Suprapubic skin (tissue), 4 donors: ENCODE data around the gene ADAP2. TPM values are rescaled to one million over a fixed set of nuclear protein-coding genes. Genes with fewer than 3 reads are reported as not detected.

Experiments used
- DNase-seq, 2 donors: peaks; one replicate each; pipeline ENCODE4 v3.0.0-alpha.2; 2019; ENCODE audit warnings: low spot score in 2 of 2
- H3K27ac ChIP-seq: fragments of 200-600 bp; sonication (generic); one replicate; pipeline ENCODE4 v1.5.1; 2019
- H3K27me3 ChIP-seq: fragments of 200-600 bp; sonication (generic); one replicate; pipeline ENCODE4 v1.5.1; 2019
- H3K36me3 ChIP-seq: fragments of 200-600 bp; sonication (generic); one replicate; pipeline ENCODE4 v1.5.1; 2019
- H3K4me1 ChIP-seq: fragments of 200-600 bp; sonication (generic); one replicate; pipeline ENCODE4 v1.5.1; 2019
- H3K4me3 ChIP-seq: fragments of 200-600 bp; sonication (generic); one replicate; pipeline ENCODE4 v1.5.1; 2019; ENCODE audit warnings: mild to moderate bottlenecking
- H3K9me3 ChIP-seq: fragments of 200-600 bp; sonication (generic); one replicate; pipeline ENCODE4 v1.5.1; 2019
- EP300 ChIP-seq: sonication (generic); formaldehyde crosslinking; IDR thresholded peaks from one replicate; pipeline ENCODE4 v1.6.1; 2017; ENCODE audit warnings: antibody characterized with exemption
- POLR2A ChIP-seq, 2 donors: fragments of 450-650 bp; IDR thresholded peaks; one replicate each; pipeline ENCODE4 v1.6.1; 2017; ENCODE audit warnings: antibody characterized with exemption in 2 of 2, mild to moderate bottlenecking in 2 of 2, moderate library complexity in 2 of 2
- POLR2AphosphoS5 ChIP-seq, 3 donors: sonication (generic); formaldehyde crosslinking; IDR thresholded peaks; one replicate each; pipeline ENCODE4 v1.6.1; 2017; ENCODE audit warnings: antibody characterized with exemption in 3 of 3
- WGBS: methylation state at CpG from one replicate; pipeline ENCODE4 v1.1.5; 2018; 5-methylcytosine and 5-hydroxymethylcytosine counted together
- total RNA-seq, 4 donors: library from RNA; depleted of rRNA; stranded (reverse); fragments of >200 nt; gene quantifications; one replicate each; pipeline ENCODE4 v1.1.0, GENCODE V29; 2016
- TF ChIP-seq, protein P1 (sequence below), 2 donors: fragments of 200-600 bp in 1 of 2; fragments of 450-650 bp in 1 of 2; sonication (generic) in 1 of 2; IDR thresholded peaks; one replicate each; pipeline ENCODE4 v1.5.1; 2016 to 2019; ENCODE audit warnings: antibody characterized with exemption in 2 of 2, mild to moderate bottlenecking in 1 of 2, moderate library complexity in 1 of 2

The ADAP2 gene
- total RNA-seq, 4 donors from 2014 or later = 9.1 to 22.5 (median 17.7) TPM

DNA sequence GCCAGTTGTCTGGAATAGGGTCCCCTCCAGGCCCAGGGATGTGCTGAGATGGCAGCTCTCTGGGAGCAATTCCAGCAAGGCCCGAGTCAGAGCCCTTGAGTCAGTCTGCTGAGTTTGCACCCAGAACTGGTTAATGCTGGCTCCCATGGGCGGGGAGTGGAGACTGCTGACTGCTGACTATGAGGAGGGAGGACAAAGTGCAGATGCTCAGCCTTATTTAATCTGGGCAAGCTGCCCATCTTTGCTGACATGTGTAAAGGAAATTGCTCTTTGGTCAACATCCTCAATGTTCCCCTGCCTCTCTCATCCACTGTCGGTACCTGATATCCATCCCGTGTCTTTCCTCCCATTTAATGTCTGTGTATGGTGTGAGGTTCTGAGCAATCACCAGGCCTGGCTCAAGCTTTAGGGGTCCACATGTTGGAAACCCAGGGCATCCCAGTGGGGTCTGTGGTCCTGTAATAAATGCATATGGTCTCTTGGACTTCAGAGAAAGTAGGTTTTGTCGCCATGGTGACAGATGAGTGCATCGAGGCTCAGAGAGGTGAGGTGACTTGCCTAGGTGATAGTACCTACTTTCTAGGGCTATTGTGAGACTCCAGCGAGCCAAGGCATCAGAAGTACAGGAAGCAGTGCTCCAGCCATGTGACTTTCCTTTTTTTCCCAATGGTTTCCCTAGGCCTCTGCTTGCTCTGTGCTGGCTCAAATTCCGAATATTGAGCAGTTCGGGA is 29.1 kb downstream of the ADAP2 start:
- Histone ChIP-seq H3K36me3 (no peaks in the 10 kb centered on the region), H3K9me3 (no peaks in the 10 kb centered on the region), H3K4me3 (no peak overlapping the region), H3K4me1 (no peaks in the 10 kb centered on the region), H3K27me3 (no peaks in the 10 kb centered on the region), H3K27ac (no peak overlapping the region)
- TF ChIP-seq POLR2A (IDR thresholded peaks at IDR 0.05) = no peak
- TF ChIP-seq, protein P1, sequence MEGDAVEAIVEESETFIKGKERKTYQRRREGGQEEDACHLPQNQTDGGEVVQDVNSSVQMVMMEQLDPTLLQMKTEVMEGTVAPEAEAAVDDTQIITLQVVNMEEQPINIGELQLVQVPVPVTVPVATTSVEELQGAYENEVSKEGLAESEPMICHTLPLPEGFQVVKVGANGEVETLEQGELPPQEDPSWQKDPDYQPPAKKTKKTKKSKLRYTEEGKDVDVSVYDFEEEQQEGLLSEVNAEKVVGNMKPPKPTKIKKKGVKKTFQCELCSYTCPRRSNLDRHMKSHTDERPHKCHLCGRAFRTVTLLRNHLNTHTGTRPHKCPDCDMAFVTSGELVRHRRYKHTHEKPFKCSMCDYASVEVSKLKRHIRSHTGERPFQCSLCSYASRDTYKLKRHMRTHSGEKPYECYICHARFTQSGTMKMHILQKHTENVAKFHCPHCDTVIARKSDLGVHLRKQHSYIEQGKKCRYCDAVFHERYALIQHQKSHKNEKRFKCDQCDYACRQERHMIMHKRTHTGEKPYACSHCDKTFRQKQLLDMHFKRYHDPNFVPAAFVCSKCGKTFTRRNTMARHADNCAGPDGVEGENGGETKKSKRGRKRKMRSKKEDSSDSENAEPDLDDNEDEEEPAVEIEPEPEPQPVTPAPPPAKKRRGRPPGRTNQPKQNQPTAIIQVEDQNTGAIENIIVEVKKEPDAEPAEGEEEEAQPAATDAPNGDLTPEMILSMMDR (IDR thresholded peaks at IDR 0.05) = no peak
- no peak for TF ChIP-seq POLR2AphosphoS5 (IDR thresholded peaks at IDR 0.05)
- no peak for TF ChIP-seq EP300
- WGBS = 68% methylated on average over 9 of the region's 9 CpGs
- DNase-seq = no peak

DNA sequence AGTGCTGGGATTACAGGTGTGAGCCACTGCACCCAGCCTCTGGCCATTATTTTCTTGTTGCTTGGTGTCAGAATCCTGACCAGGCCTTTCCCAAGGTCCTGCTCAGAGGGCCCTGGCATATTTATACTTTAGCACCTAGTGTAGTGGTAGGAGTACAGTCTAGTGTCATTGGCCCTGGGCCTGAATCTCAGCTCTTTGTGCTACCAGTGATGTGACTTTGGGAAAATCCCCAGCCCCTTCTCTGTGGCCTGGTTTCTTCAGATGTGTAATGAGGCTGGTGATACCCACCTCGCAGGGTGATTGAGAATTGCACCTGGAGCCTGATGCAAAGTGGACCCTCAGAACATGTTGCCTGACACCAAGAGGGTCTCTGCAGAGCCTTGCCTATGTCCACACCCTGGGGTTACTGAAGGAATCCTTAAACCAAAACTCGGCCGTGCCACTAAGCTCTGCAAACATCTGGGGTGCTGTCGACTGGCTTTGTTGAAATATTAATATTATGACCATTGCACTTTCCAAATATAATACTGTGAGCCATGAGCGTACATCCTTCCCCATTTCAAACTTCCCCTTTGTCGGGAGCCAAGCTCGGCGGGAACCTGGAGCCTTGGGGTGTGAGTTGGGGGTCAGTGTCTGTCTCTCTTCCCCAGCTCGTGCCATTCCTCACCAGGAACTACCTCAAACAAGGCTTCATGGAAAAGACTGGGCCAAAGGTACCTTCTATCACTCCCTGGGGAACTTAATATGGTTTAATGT is 31.1 kb downstream of the ADAP2 start:
- Histone ChIP-seq H3K27ac (peak overlapping the region; percentile 24), H3K27me3 (no peaks in the 10 kb centered on the region), H3K36me3 (no peaks in the 10 kb centered on the region), H3K9me3 (no peaks in the 10 kb centered on the region), H3K4me1 (no peaks in the 10 kb centered on the region), H3K4me3 (no peak overlapping the region)
- TF ChIP-seq, protein P1 (IDR thresholded peaks at IDR 0.05) = no peak
- no peak for TF ChIP-seq POLR2A (IDR thresholded peaks at IDR 0.05)
- TF ChIP-seq POLR2AphosphoS5 (IDR thresholded peaks at IDR 0.05) = no peak
- no peak for TF ChIP-seq EP300
- no peak for DNase-seq
- 91% methylated on average over 9 of the region's 9 CpGs for WGBS

DNA sequence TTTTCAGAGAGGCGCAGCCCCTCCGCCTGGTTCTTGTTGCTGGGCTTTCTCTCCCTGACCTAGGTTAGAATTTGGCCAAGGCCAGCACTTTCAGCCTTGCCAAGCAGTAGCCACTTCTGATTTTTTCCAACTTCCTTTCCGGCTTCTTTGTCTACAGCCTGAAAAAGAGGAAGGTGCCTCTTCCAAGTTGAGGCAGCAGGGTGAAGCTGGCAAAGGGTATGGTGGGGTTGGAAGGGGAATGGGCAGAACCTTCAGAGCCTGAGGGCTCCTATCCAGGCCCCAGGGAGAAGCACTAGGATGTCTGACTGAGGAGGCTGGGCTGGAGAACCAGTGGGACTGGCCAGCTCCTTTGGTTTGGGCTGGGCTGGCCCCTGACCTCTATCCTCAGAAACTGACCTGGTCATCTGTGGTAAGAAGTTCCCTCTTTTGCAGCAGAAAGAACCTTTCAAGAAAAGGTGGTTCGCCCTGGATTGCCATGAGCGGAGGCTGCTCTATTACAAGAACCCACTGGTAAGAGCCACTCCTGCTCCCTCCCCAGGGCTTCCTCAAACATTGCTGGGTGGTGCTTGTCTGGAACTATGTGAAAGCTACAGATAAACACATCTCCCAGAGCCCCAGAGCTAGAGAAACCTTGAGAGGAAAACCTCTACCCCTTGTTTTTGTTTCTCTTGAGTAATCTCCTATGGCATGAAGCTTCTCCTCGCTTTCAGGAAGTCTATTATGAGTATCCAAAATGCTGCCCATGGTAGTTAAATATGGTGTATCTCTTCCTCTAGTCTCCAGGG is 32.5 kb downstream of the ADAP2 start:
- peak overlapping the region; percentile 10 for H3K4me3 ChIP-seq
- DNase-seq = no peak
- H3K9me3 ChIP-seq = no peaks in the 10 kb centered on the region
- TF ChIP-seq POLR2AphosphoS5 (IDR thresholded peaks at IDR 0.05) (no peak), POLR2A (IDR thresholded peaks at IDR 0.05) (no peak), EP300 (no peak)
- TF ChIP-seq, protein P1 (IDR thresholded peaks at IDR 0.05) = no peak
- no peaks in the 10 kb centered on the region for H3K27me3 ChIP-seq
- H3K4me1 ChIP-seq = no peaks in the 10 kb centered on the region
- peak overlapping the region; percentile 59 for H3K27ac ChIP-seq
- WGBS = 83% methylated on average over 6 of the region's 6 CpGs
- H3K36me3 ChIP-seq = no peaks in the 10 kb centered on the region

DNA sequence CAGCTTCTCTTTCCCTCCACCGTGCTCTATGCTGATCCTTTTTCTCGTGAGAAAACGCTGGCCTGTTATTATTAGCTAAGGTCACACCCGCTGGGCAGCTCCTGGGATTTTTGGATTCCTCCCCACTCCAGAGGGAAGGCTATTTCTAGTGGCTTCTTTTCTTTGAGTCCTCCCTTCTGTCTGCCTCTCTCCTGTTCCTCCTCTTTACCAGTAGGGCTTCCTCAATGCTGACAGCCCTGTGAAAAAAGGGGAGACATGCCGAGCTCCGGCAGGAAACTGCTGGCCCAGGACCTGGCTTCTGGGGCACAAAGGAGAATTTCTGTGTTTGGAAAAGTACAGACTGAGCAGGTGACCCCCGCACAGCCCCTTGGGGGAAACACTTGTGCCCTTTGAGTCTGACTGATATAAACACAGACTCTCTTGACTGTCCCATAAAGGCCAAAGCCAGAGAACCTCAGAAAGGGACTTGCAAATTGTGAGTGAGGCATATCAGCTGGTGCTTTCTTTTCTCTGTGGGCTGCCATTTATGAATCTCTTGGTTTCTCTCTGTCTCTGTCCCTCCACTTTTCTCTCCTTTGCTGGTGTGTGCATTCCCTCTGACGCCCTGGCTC is 35.1 kb downstream of the ADAP2 start:
- H3K36me3 ChIP-seq = no peaks in the 10 kb centered on the region
- WGBS = 55% methylated on average over 8 of the region's 8 CpGs
- DNase-seq = no peak
- no peak overlapping the region for H3K4me3 ChIP-seq
- H3K4me1 ChIP-seq = no peaks in the 10 kb centered on the region
- peak overlapping the region; percentile 8 for H3K27ac ChIP-seq
- TF ChIP-seq POLR2A (IDR thresholded peaks at IDR 0.05) (no peak), POLR2AphosphoS5 (IDR thresholded peaks at IDR 0.05) (no peak), EP300 (no peak)
- TF ChIP-seq, protein P1 (IDR thresholded peaks at IDR 0.05) = no peak
- no peaks in the 10 kb centered on the region for H3K9me3 ChIP-seq
- H3K27me3 ChIP-seq = no peaks in the 10 kb centered on the region
